ENCODE data around the gene NSD2.

NSD2 gene

DNA sequence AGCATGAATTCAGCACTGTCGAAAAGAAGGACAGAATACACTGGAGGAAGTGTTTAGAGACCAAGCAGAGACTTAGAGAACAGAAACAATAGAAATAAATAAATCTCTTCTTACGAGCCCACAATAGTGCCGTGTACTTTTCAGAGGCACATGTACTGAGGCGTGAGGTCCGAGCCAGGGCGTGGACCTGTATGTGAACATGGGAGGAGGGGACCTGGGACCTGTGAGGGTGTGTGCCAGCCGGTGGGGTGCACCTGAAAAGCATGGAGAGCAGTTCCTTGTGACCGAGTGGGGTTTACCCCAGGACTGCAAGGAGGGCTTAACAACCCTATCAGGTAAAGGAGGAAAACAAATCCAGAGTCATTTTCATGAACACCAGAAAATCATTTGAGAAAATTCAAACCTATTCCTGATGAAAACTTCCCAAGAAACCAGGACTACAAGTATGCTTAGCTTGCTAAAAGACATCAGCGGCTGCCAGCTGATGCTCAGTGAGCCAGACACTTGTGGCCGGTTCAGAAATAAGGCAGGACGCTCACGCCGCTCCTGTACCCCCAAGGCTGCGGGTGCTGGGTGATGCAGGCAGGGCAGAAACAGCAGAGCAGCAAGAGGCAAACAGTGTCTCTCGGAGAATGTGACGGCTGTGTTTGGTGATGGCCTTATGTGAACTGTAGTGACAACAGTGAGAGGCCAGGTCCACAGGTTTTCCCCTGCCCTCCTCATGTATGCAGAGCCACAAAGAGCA, 100.4 kb downstream of the NSD2 start:
- DNase-seq (ENCODE audit: low read depth), result no peak

DNA sequence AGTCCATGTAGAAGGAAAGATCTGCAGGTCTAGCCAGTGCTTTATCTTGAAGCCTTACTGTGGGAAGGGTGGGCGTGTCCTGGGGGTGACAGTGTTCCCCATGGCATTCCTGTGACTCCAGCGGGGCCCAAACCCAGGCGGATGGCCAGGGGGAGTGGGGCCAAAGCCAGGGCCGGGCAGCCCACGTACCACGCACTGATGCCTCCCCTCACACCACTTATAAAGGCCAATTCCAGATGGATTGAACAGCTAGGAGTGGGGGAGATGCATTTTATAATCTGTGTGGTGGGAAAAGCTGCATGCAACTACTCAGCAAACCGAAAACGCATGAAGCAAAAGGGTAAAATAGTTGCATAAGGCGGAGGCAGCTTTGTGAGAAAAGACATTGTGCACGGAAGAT, 101.2 kb downstream of the NSD2 start:
- no peak for DNase-seq (ENCODE audit: low read depth)

GRCh38 chr4:1973218-1973617, 102.0 kb downstream of the NSD2 start:
- DNase-seq (ENCODE audit: low read depth), result no peak

GRCh38 chr4:1973661-1974060, 102.5 kb downstream of the NSD2 start:
- no peak for DNase-seq (ENCODE audit: low read depth)

GRCh38 chr4:1974840-1975239, 103.6 kb downstream of the NSD2 start:
- DNase-seq (ENCODE audit: low read depth), result no peak

DNA sequence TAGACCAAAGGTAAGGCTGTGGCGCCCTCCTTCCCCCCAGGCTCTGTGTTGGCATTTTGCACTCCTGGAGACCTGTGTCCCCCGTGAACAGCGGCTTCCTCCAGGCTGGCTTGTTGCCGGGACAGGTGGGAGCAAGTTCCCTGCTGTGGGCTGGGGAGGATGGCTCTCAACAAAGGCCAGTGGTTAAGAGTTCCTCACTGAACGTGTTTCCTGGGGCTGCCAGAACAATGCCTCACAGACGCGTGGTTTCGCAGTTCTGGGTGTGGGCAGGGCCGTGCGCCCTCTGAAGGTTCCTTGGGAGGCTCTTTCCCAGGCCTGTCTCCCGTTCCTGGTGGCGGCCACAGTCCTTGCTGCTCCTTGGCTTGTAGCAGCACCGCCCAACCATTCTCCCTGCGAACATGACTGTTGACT, 104.2 kb downstream of the NSD2 start:
- no peak for DNase-seq (ENCODE audit: low read depth)

DNA sequence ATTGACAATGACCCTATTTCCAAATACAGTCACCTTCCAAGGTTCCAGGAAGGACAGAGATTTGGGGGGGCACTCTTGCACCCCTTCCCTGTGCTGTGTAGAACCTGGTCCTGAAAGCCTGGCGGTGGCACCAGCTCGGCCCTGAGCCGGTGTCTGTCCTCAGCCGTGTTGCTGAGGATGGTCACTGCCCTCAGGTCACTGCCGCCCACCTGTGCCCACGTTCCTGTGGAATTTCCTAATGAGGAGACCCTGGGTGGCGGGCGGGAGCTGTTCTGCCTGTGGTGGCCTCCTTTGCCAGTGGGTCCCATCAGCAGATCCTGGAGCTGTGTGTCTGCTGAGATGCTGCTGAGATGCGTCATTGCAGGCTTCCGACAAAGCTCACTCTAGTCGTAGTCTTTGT, 104.7 kb downstream of the NSD2 start:
- DNase-seq (ENCODE audit: low read depth), result no peak

DNA sequence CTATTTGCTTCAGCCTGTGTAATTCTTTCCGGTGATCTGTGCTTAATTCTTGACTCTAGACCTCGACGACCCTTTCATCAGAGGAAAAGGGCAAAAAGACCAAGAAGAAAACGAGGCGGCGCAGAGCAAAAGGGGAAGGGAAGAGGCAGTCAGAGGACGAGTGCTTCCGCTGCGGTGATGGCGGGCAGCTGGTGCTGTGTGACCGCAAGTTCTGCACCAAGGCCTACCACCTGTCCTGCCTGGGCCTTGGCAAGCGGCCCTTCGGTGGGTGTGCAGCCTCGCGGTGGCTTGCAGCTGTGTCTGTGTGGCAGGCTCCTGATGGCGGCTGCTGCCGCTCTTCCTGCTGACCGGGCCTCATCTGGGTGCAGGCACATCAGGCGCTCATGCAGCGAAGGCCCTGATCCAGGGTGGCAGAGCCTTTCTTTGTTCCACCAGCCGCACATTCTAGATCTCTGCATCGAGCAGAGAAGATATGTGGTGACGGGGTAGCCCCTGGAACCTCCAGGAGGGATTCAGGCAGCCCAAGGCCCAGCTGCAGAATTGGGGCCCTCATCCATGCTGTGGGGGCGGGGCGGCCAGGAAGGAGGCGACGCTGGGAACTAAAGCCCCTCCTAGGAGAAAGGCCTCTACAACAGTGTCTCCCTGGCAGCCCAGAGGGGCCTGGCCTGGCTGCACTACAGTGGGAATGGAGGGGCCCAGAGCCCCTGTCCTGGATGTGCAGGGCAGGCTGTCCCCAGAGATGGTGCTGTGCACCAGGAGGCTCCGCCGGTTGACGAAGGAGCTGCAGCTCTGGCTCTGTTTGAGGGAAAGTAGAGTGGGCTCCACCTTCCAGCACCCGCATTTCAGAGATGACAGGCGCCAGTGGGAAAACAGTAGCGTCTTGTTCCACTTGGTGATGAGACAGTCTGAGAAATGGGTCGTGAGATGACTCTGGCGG, 105.5 kb downstream of the NSD2 start:
- no peak for DNase-seq (ENCODE audit: low read depth)

DNA sequence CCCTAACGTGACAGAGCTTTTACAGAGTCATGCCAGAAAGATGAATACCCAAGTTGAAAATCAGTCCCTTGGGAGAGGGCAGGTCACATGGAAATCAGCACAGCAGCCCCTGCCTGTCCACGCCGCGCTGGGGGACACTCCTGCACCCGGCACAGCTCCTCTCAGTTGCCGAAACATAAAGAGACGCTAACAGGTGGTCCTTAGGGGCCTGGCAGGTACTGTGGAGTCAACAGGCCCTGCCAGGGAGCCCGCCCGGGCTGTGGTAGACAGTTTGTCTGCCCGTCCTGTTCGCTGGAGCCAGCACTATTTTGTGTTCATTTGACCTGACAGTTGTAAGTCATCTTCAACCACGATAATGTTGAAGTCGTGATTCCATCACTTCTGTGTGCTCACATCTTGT, 107.0 kb downstream of the NSD2 start:
- DNase-seq (ENCODE audit: low read depth), result no peak

DNA sequence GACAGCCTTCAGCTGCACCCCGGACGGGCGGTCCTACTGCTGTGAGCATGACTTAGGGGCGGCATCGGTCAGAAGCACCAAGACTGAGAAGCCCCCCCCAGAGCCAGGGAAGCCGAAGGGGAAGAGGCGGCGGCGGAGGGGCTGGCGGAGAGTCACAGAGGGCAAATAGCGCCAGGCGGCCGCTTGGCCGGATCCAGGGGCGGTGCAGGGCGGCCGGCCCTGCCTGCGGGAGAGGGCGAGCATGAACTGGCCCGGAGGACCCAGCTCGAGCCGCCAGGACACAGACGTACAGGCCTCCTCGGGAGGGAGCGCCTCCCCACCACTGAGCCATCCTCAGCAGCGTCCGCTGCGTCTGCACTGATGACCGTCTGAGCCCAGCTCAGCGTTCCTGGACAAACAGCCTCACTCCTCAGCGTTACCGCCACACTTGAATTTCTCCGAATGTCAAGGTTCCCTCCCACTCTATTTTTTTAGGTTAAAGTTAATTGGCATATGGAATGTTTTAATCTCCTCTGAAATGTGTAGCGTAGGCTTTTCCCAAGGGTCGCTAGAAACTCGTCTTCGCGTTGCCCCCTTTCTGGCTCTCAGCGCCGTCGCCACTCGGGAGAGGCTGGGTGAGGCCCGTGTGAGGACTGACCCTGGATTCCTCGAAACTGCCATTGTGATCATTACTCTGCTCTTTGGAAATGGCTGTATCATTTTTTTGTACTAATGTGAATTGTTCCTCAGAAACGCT, 107.7 kb downstream of the NSD2 start:
- no peak for DNase-seq (ENCODE audit: low read depth)

DNA sequence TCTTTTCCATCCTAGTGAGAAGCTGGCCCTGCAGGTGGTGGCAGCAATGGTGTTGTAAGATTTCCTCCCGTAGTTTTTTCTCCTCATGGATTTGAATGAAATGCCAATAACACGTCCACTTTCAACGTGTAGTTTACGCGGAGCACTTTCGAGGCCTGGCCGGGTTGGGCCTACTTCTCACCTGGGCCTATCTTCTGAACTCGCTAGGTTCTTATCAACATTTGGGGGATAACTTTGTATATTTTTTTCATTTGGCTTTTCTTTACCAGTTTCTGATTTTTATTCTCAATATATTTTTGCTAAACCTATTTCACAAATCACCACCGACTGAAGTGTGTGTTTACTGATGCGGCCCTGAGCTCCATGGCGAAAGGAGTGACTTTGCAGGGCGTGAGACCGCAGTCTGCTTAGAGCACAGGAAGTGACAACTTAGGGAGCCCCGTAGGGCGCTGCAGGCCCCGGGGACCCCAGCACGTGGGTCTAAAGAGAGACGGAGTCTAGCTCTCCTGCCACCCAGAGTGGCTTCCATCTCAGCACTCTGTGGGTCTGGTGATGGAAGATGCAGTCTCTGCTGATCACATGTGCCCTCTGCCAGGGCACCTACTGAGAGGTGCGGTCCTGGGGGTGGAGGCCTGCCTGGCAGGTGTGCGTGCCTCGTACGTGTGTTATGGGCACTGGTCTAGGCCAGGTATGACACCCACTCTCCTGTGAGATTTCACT, 108.4 kb downstream of the NSD2 start:
- no peak for DNase-seq (ENCODE audit: low read depth)

DNA sequence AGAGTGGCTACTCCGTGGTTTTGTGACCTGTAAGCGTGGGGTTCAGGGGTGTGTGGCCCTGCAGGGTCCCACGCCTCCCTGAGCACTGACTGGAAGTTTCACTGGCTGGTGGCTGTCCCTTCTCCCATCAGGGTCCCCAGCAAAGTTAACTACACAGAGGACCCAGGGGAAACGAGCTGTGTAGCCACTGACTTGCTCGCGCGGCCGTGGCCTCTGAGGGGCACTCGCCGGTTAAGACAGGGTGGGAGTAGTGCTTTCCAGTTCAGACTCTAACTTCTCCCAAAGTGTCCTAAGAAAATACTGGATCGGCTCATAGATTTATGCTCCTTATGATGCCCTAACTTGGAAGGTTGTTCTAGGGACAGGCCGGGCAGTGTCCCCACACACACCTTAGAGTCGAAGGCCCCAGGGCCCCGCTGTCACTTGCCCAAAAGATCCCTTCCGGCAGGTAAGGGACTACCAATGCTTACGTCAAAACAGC, 109.4 kb downstream of the NSD2 start:
- DNase-seq (ENCODE audit: low read depth), result no peak

DNA sequence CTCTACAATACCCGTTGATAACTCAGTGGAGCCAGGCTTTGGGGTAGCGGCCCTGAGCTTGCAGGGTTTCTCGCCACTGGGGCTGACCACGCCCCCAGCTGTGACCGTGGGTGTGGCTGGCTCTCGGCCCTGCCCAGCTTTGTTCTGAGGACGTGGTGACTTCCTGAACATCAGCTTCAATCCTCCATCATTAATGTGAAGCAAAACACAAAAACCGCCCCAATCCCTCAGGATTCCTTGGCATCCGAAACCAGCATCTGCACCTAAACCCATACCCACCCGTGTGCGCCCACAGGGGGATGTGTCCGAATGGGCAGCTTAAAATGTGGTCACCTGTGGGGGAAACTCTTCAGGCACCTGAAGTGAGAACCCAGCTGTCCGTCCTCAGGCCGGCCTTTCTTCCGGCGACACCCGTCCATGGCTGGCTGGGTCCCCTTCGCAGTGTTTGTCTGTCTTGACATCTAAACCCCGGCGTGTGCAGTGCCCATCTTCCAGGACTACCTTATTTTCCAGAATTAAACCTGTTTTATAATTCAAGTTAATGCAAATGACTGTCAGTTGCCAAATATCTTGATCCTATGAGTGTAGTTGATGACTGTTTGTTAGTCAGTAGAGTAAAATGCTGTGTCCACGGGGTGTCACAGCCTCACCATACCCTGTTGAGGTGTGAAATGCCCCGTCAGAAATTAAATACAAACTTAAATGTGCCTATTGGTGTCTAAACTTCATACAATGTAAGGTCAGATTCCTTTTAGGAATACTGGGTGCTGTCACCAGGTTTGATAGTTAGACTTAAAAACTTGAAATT, 110.3 kb downstream of the NSD2 start:
- DNase-seq (ENCODE audit: low read depth), result peak; percentile 38

DNA sequence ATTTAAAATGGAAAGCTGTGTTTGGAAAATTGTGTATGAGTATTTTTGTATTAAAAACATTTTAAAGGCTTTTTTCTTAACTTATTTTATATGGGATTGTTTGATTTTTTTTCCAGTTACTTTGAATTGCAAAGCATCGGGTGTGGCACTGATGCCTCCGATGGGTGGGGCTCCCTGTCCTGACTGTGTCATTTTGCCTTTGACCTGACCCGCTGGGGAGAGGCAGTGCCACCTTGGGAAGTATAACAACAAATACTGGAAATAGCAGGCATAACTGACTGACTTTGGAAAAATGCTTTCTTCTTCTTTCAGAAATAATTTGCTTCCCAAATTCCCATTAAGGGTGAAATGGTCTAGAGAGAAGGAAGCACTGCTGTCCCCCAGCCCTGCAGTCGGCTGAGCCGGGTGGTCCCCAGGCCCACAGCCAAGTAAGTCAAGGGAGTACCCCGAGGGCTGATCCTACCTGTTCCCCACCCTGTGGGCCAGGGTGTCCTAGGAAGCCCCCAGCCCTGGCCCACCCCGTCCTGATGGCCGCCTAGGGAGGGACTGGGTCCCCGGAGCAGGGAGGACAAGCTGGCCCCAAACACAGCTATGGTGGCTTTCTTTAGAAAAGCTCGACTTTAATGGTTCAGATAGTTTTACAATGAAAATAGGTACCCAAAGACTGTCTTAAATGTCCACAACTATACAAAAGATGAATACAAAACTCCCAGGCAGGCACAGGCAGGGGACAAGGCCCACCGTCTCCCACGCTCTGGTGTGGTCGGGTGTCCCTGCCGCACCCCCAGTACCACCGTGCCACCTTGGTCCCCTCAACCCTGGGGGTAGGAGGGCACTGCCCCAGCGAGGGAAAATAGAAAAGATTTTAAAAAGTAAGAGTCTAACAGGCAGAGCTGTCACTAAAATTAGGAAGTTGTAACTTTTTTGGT, 111.2 kb downstream of the NSD2 start:
- no peak for DNase-seq (ENCODE audit: low read depth)

DNA sequence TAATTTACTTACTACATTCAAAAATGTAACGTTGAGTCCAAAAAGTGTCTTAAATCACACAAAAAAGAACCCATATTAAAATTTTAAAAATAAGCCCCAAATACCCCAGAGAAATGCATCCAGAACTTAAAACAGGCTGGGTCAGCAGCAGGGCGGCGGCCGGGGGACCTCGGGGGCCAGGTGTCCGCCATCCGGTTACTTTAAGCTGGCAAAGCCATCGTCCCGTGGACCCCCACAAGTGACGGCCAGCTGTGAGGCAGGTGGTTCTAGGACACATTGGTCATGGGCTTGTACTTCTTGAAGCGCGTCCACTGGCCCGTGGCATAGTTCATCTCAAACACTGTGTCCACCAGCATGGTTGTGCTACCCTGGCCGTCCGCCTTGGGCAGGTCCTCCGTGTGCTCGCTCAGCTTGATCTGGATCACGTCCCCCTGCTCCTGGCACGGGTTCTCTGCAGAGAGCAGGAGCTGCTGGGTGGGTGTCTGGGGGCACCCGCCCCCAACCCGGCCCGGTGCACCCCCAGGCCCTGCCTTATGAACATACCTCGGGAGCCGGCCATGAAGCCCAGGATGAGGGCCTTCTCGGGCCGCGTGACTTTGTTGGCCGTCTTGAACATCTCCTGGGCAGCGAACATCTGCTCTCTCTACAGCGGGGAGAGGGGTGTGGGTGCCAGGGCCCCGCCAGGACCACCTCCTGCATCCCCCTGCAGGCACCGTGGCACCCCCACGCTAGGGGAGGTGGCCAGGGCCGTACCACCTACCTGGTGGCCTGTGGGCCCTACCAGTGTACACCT, 112.1 kb downstream of the NSD2 start:
- no peak for DNase-seq (ENCODE audit: low read depth)

DNA sequence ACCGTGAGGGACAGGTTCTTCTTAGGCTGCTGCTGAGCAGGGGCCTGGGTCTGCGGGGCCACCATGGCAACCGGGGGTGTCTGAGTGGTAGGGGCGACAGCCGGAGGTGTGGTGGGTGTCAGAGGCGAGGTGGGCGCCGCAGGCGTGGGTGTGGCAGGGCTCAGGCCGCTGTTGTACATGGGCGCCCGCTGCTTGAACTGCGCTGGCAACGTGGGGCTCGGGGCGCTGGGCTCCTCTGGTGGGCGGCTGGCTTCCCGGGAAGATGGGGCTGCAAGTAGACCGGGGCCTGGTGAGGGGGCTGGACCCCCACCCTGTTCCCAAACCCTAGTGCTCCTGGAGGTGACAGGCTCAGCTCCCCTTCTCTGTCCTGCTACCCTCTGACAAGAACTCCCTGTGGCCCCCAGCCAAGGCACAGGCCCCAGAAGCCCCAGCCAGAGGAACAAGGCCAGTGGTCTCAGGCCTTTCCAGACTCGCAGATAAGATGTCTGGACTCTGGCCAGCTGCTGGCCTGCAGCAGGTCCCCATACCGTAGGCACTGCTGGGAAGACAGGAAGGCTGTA, 112.7 kb downstream of the NSD2 start:
- DNase-seq (ENCODE audit: low read depth), result no peak

- DNase-seq (ENCODE audit: low read depth), result no peak
Measured at GRCh38 chr4:1984406-1985191, 113.4 kb downstream of the NSD2 start.

GRCh38 chr4:1985294-1985693, 114.1 kb downstream of the NSD2 start:
- DNase-seq (ENCODE audit: low read depth), result no peak
